T-cell (primary cell): Measurements from ENCODE around the gene MRPS6. TPM values are rescaled to one million over a fixed set of nuclear protein-coding genes. Genes with fewer than 3 reads are reported as not detected.

Experiments
- ATAC-seq, 4 experiments: fragments of 200-7000 bp in 3 of 4; fragments of 150-1000 bp in 1 of 4; cut with Tn5 transposase; replicated peaks in 1 of 4; 1 replicate in 3 of 4; 2 replicates in 1 of 4; pipeline ENCODE4 v1.10.0; 2021; ENCODE audit warnings: moderate library complexity in 3 of 4, mild to moderate bottlenecking in 2 of 4, moderate number of reproducible peaks in 1 of 4
- CTCF ChIA-PET, 2 donors: fragments of 300-600 bp; sonication (Branson Sonifier 250); formaldehyde crosslinking; loops; one replicate each; lab custom pipeline; 2022; ENCODE audit warnings: antibody characterized with exemption in 2 of 2; lab: Charles Lee
- POLR2A ChIA-PET, 2 donors: fragments of 300-600 bp; sonication (Branson Sonifier 250); formaldehyde crosslinking; loops; one replicate each; lab custom pipeline; 2022; ENCODE audit warnings: antibody characterized with exemption in 2 of 2; lab: Charles Lee
- DNase-seq, 35 experiments: peaks; one replicate each; pipeline versions ENCODE4 v3.0.0 to v3.0.0-alpha.2; 2013 to 2023
- H3K27ac ChIP-seq: one replicate; pipeline ENCODE4 v1.5.1; 2013; ENCODE audit warnings: low read length
- H3K27me3 ChIP-seq, 2 experiments: replicated peaks in 1 of 2; 1 replicate in 1 of 2; 2 replicates in 1 of 2; pipeline versions ENCODE4 v1.6.1 to v1.7.0; 2013; ENCODE audit warnings: low read length in 1 of 2, mixed read lengths in 1 of 2; ENCODE audit not compliant: control insufficient read depth in 2 of 2, insufficient read depth in 2 of 2; ENCODE audit errors: extremely low read depth in 1 of 2
- H3K36me3 ChIP-seq, 2 donors: 1 replicate in 1 of 2; 2 replicates in 1 of 2; pipeline versions ENCODE4 v1.6.1 to v1.7.0; 2013; ENCODE audit warnings: low read length in 1 of 2; ENCODE audit not compliant: control insufficient read depth in 2 of 2, insufficient read depth in 1 of 2; ENCODE audit errors: extremely low read depth in 1 of 2
- H3K4me1 ChIP-seq, 2 experiments: 1 replicate in 1 of 2; 2 replicates in 1 of 2; pipeline versions ENCODE4 v1.6.1 to v1.7.0; 2013; ENCODE audit warnings: low read length in 2 of 2, mixed read lengths in 1 of 2; ENCODE audit not compliant: insufficient read depth in 2 of 2, control insufficient read depth in 1 of 2; ENCODE audit errors: extremely low read depth in 1 of 2
- H3K4me3 ChIP-seq, 2 donors: 1 replicate in 1 of 2; 2 replicates in 1 of 2; pipeline versions ENCODE4 v1.5.1 to v1.7.0; 2013; ENCODE audit warnings: mild to moderate bottlenecking in 2 of 2, low read length in 1 of 2, moderate library complexity in 1 of 2; ENCODE audit not compliant: control insufficient read depth in 1 of 2; ENCODE audit errors: extremely low read depth in 1 of 2
- H3K9me3 ChIP-seq: 2 replicates; pipeline ENCODE4 v1.7.0; 2013
- H3K27ac Mint-ChIP-seq, 2 donors: one replicate each; pipeline ENCODE4 v1.8.0; 2020 to 2021; ENCODE audit warnings: mild to moderate bottlenecking in 2 of 2, mixed read lengths in 2 of 2
- H3K27me3 Mint-ChIP-seq, 2 donors: one replicate each; pipeline ENCODE4 v1.8.0; 2021 to 2022; ENCODE audit warnings: mixed read lengths in 2 of 2
- H3K36me3 Mint-ChIP-seq: one replicate; pipeline ENCODE4 v1.8.0; 2021; ENCODE audit warnings: mixed read lengths
- H3K4me1 Mint-ChIP-seq, 3 donors: one replicate each; pipeline ENCODE4 v1.8.0; 2020 to 2022; ENCODE audit warnings: mixed read lengths in 3 of 3, mild to moderate bottlenecking in 1 of 3
- H3K4me3 Mint-ChIP-seq, 3 donors: one replicate each; pipeline ENCODE4 v1.8.0; 2020 to 2022; ENCODE audit warnings: mild to moderate bottlenecking in 3 of 3, mixed read lengths in 3 of 3, moderate library complexity in 3 of 3
- H3K9me3 Mint-ChIP-seq, 3 donors: one replicate each; pipeline ENCODE4 v1.8.0; 2020 to 2022; ENCODE audit warnings: mixed read lengths in 3 of 3
- WGBS: methylation state at CpG from one replicate; pipeline ENCODE4 v1.1.5; 2013; ENCODE audit warnings: missing lambda C conversion rate; ENCODE audit not compliant: insufficient coverage; 5-methylcytosine and 5-hydroxymethylcytosine counted together
- total RNA-seq, 35 experiments: library from RNA in 6 of 35; stranded (reverse) in 6 of 35; fragments of 120-200 nt in 1 of 35; gene quantifications; one replicate each; pipeline versions ENCODE4 v1.2.1 to v1.2.4 and lab custom pipeline; 2013 to 2026

Gene MRPS6
- total RNA-seq, result 10 to 100 TPM; 29.0 to 98.1 (median 75.0) TPM
- total RNA-seq (2013), result 36.6 TPM
- total RNA-seq (lab: John Stamatoyannopoulos, UW), result 7.6 to 77.7 (median 30.0) reads per million in 29 experiments

DNA sequence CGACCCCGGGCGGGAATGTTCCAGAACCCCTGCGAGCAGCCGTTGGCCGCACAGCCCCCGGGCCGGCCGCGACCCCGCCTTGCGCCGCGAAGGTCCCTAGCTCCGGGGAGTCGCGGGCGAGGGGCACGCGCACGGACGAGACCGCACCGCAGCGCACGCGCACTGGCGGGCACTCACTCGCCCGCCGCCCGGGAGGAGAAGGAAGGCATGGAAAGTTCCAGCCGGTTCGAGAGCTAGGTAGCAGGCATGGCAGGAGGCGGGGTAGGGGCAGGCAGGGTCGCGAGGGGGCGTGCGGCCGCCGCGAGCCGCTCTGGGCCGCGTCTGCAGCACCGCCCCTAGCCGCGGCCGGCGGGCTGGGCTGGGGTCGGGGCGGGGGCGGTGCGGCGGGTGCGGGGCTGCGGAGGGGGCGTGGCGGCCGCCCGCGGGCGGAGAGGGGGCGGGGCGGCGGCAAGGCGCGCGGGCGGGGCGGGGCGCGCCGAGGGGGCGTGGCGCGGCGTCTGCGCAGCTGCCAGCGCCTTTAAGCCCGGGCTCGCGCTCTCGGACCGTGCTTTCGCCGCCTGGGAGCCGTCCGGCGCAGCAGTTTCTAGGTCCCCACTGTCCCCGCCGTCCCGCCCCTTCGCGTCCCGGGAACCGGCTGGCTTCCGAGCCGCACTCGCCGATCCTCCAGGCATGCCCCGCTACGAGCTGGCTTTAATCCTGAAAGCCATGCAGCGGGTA lies at the start of gene MRPS6, which contains the start of gene SLC5A3:
TSS of gene MRPS6 (plus strand) at position 547 of the 717 bp plus-strand sequence. CDS start at position 670, 123 bp downstream.
TSS of gene SLC5A3 (plus strand) at position 547 of the 717 bp plus-strand sequence. CDS start 21,621 bp downstream, outside the sequence.
- WGBS, result 1% methylated on average over 87 of the region's 104 CpGs
- Mint-ChIP-seq H3K9me3 (no peaks in the 10 kb centered on the region), H3K27ac (peak within 1 kb of the TSS; percentile 87 to 88), H3K36me3 (peaks cover 21% of the 10 kb centered on the region), H3K4me1 (peaks cover 41 to 50% (median 43%) of the 10 kb centered on the region in 3 donors), H3K4me3 (peak within 1 kb of the TSS; percentile 92 to 97 (median 96)), H3K27me3 (no peaks in the 10 kb centered on the region)
- Histone ChIP-seq H3K27ac (peak within 1 kb of the TSS; percentile 60), H3K36me3 (no peaks in the 10 kb centered on the region), H3K27me3 (no peaks in the 10 kb centered on the region), H3K4me3 (peak within 1 kb of the TSS; percentile 81 to 89), H3K9me3 (no peaks in the 10 kb centered on the region), H3K4me1 (peaks cover 28 to 32% of the 10 kb centered on the region in 2 experiments)
- ChIA-PET POLR2A (interaction anchor here in 1 of 2 donors (0.6 to 0.7 kb wide), 2 partner anchors 105 to 148 kb away, joined by 3 read pairs; no protein-coding TSS in a partner anchor), CTCF (interaction anchor here in 1 of 2 donors (0.6 to 2.1 kb wide), 9 partner anchors 11 to 295 kb away, joined by 3 to 9 read pairs (median 4); partner anchors contain the start of gene ATP5PO)
- ATAC-seq (peak; percentile 75 to 85 (median 75)), DNase-seq (peak; percentile 7 to 86 (median 56))

DNA sequence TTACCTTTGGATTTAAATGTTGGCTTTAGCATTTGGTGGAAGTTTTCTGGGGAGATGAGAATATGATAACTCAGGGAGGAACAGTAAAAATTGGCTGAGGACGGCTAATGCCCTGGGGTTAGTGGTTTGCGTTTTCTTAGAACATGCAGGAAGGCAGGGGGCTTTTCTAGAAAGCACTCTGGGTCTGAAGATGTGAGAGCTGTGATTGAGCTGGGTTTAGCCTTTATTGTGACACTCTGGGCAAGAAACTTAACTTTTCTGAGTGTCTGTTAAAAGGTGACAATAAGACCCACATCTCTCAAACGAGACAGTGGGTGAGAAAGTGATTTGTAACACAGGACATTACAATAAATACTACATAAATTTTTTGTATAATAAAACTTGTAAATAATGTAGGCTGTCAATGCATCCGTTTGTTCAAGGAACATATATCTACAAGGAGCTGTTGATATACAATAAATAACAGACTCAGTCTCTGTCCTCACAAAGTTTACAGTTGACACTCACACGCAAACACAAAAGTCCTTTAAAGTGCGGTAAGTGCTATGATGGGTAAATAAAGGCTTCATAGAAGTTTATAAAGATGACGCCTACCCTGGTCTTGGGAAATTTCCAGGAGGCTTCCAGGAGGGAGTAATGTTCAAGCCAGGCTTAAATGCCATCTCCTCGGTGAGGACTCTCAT lies 49.5 kb upstream of the MRPS6 start:
- peak overlapping the region; percentile 52 for H3K27ac ChIP-seq
- Mint-ChIP-seq H3K4me3 (no peak overlapping the region), H3K9me3 (peaks cover 0 to 3% (median 0%) of the 10 kb centered on the region in 3 donors), H3K36me3 (no peaks in the 10 kb centered on the region), H3K27ac (no peak overlapping the region), H3K27me3 (no peaks in the 10 kb centered on the region), H3K4me1 (peaks cover 11 to 20% (median 14%) of the 10 kb centered on the region in 3 donors)
- POLR2A ChIA-PET, result no interaction called here
- no peak for ATAC-seq
- H3K4me3 ChIP-seq, result no peak overlapping the region
- no peak for DNase-seq
- CTCF ChIA-PET, result interaction anchor here in 1 of 2 donors (1.4 kb wide), 1 partner anchor 100 kb away, joined by 10 read pairs; no protein-coding TSS in a partner anchor
- H3K9me3 ChIP-seq, result no peaks in the 10 kb centered on the region
- WGBS, result 55% methylated on average over 2 of the region's 8 CpGs
- no peaks in the 10 kb centered on the region for H3K36me3 ChIP-seq
- H3K4me1 ChIP-seq, result peaks cover 17 to 25% of the 10 kb centered on the region in 2 experiments
- no peaks in the 10 kb centered on the region for H3K27me3 ChIP-seq

DNA sequence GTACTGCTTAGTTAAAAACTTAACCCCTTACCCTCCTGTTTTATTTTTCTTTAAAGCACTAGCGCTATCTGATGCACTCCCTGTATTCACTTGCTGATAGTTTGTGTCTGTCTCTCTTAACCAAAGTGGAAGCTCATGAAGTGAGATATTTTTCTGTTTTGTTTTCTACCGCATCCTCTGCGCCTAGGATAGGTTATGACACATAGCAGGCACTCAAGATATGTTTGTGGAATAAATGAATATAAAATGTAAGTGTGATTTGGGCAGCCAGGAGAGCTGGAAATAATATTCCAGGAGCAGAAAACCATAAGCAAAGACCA lies 49.0 kb upstream of the MRPS6 start:
- no peaks in the 10 kb centered on the region for H3K36me3 ChIP-seq
- ChIA-PET POLR2A (no interaction called here), CTCF (no interaction called here)
- no peaks in the 10 kb centered on the region for H3K9me3 ChIP-seq
- no peaks in the 10 kb centered on the region for H3K36me3 Mint-ChIP-seq
- WGBS, result 89% methylated on average over 2 of the region's 3 CpGs
- peaks cover 17 to 25% of the 10 kb centered on the region in 2 experiments for H3K4me1 ChIP-seq
- peaks cover 9 to 17% (median 11%) of the 10 kb centered on the region in 3 donors for H3K4me1 Mint-ChIP-seq
- no peak overlapping the region for H3K4me3 ChIP-seq
- H3K27ac ChIP-seq, result no peak overlapping the region
- H3K27me3 ChIP-seq, result no peaks in the 10 kb centered on the region
- no peaks in the 10 kb centered on the region for H3K27me3 Mint-ChIP-seq
- no peak overlapping the region for H3K27ac Mint-ChIP-seq
- H3K9me3 Mint-ChIP-seq, result peaks cover 0 to 3% (median 0%) of the 10 kb centered on the region in 3 donors
- H3K4me3 Mint-ChIP-seq, result no peak overlapping the region
- DNase-seq (no peak), ATAC-seq (no peak)

DNA sequence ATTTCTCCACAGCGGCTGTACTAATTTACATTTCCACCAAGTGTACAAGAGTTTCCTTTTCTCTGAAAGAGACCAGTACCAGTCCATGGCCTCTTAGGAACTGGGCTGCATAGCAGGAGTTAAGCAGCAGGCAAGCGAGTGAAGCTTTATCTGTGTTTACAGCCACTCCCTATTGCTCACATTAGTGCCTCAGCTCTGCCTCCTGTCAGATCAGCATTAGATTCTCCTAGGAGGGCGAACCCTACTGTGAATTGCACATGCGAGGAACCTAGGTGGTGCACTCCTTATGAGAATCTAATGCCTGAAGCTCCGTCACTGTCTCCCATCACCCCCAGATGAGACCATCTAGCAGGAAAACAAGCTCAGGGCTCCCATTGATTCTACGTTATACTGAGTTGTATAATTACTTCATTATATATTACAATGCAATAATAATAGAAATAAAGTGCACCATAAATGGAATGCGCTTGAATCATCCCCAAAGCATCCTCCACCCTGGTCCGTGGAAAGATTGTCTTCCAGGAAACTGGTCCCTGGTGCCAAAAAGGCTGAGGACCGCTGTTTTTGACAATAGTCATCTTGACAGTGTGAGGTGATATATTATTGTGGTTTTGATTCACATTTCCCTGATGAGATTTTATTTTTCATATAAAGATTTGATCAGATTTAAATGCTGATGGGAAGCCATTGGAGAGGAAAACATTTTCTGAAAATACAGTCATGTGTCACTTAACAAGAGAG lies 45.5 kb upstream of the MRPS6 start:
- Histone ChIP-seq H3K4me3 (no peak overlapping the region), H3K9me3 (no peaks in the 10 kb centered on the region), H3K27ac (no peak overlapping the region), H3K4me1 (peaks cover 8 to 21% of the 10 kb centered on the region in 2 experiments), H3K36me3 (no peaks in the 10 kb centered on the region), H3K27me3 (no peaks in the 10 kb centered on the region)
- Mint-ChIP-seq H3K4me3 (no peak overlapping the region), H3K4me1 (peaks cover 5 to 10% (median 6%) of the 10 kb centered on the region in 3 donors), H3K27me3 (no peaks in the 10 kb centered on the region), H3K36me3 (no peaks in the 10 kb centered on the region), H3K27ac (no peak overlapping the region), H3K9me3 (no peaks in the 10 kb centered on the region)
- ChIA-PET CTCF (no interaction called here), POLR2A (no interaction called here)
- ATAC-seq (no peak), DNase-seq (no peak)
- WGBS, result 100% methylated on average over 2 of the region's 9 CpGs

DNA sequence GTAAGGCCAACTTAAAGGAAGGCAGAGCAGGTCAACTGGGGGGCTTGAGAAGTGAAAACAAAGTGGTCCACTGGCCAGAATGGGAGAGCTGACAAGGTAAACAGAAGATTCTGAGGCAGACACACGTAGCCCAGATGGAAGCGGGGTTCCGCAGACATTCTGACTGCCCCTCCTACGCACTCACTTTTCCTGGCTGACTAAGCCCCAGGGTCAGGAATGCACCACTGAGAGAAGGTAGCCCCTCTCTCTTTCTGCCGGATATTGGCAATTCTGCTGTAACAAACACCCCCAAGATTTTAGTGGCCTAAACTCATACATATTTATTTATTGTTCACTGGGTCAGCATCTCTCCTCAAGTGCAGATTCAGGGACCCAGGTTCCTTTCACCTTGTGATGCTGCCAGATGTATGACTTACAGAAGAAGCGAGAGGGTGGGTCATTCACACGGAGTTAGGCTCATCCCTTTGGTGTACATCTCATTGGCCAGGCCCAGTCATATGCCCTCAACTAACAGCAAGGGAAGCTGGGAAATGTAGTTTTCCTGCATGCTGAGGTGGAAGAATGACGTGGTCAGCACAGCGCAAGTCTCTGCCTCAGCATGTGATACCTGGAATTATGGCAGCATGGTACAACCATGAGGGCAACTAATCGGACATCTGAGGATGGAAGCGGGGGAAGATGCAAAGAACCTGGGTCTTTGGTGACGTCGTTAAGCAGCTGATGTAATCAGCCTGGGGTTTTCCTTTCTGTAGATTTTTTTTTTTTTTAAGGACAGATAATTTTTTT lies 43.4 kb upstream of the MRPS6 start:
- no peaks in the 10 kb centered on the region for H3K27me3 Mint-ChIP-seq
- Histone ChIP-seq H3K4me3 (no peak overlapping the region), H3K4me1 (peaks cover 0 to 3% of the 10 kb centered on the region in 2 experiments), H3K27me3 (no peaks in the 10 kb centered on the region), H3K36me3 (no peaks in the 10 kb centered on the region), H3K27ac (no peak overlapping the region), H3K9me3 (no peaks in the 10 kb centered on the region)
- WGBS, result 75% methylated on average over 8 of the region's 13 CpGs
- H3K9me3 Mint-ChIP-seq, result no peaks in the 10 kb centered on the region
- ChIA-PET POLR2A (interaction anchor here in 1 of 2 donors (0.6 kb wide), 1 partner anchor 41 kb away, joined by 4 read pairs; no protein-coding TSS in a partner anchor), CTCF (interaction anchor here in 1 of 2 donors (0.5 kb wide), 1 partner anchor 162 kb away, joined by 4 read pairs; no protein-coding TSS in a partner anchor)
- DNase-seq (peak in 27 of 35 experiments; percentile 3 to 65 (median 16)), ATAC-seq (peak; percentile 61 to 91 (median 77))
- H3K4me1 Mint-ChIP-seq, result peaks cover 5 to 11% (median 6%) of the 10 kb centered on the region in 3 donors
- H3K4me3 Mint-ChIP-seq, result peak overlapping the region in 2 of 3 donors; percentile 46 to 59
- H3K36me3 Mint-ChIP-seq, result no peaks in the 10 kb centered on the region
- H3K27ac Mint-ChIP-seq, result peak overlapping the region in 1 of 2 donors; percentile 81
